Vagina (tissue), 2 donors: ENCODE data around the gene DDX56. TPM values are rescaled to one million over a fixed set of nuclear protein-coding genes. Genes with fewer than 3 reads are reported as not detected.

ENCODE experiments used
- DNase-seq, 2 donors: peaks; one replicate each; pipeline ENCODE4 v3.0.0-alpha.2; 2017; ENCODE audit errors: extremely low spot score in 2 of 2
- H3K27ac ChIP-seq: fragments of 200-600 bp; sonication (generic); one replicate; pipeline ENCODE4 v1.5.1; 2019
- H3K27me3 ChIP-seq: fragments of 200-600 bp; sonication (generic); one replicate; pipeline ENCODE4 v1.5.1; 2019
- H3K36me3 ChIP-seq, 2 donors: fragments of 200-600 bp; sonication (generic); one replicate each; pipeline ENCODE4 v1.5.1; 2017 to 2019
- H3K4me1 ChIP-seq: fragments of 200-600 bp; sonication (generic); one replicate; pipeline ENCODE4 v1.5.1; 2019
- H3K4me3 ChIP-seq, 2 donors: fragments of 200-600 bp; sonication (generic); 1 replicate in 1 of 2; 2 replicates in 1 of 2; pipeline ENCODE4 v1.5.1; 2016 to 2019
- H3K9me3 ChIP-seq: fragments of 200-600 bp; sonication (generic); one replicate; pipeline ENCODE4 v1.5.1; 2019
- CTCF ChIP-seq, 3 experiments: fragments of 450-650 bp in 2 of 3; fragments of 200-600 bp in 1 of 3; sonication (generic) in 1 of 3; IDR thresholded peaks; one replicate each; pipeline ENCODE4 v1.5.1; 2017 to 2019; ENCODE audit warnings: antibody characterized with exemption in 3 of 3, mild to moderate bottlenecking in 2 of 3, moderate library complexity in 2 of 3
- POLR2A ChIP-seq, 2 donors: fragments of 450-650 bp; IDR thresholded peaks; one replicate each; pipeline ENCODE4 v1.6.1; 2017; ENCODE audit warnings: antibody characterized with exemption in 2 of 2, mild to moderate bottlenecking in 2 of 2, moderate library complexity in 2 of 2
- POLR2AphosphoS5 ChIP-seq, 2 donors: sonication (generic); formaldehyde crosslinking; IDR thresholded peaks; one replicate each; pipeline ENCODE4 v1.9.0; 2017; ENCODE audit warnings: antibody characterized with exemption in 2 of 2, mild to moderate bottlenecking in 2 of 2, low read depth in 1 of 2; ENCODE audit not compliant: insufficient read depth in 1 of 2
- intact Hi-C: fragments of 100-400 bp; cut with DNase I; formaldehyde crosslinking; loops from one replicate; pipeline ENCODE4 v1.15.1; 2023
- total RNA-seq: library from RNA; depleted of rRNA; stranded (reverse); fragments of >200 nt; gene quantifications from one replicate; pipeline ENCODE4 v1.2.3, GENCODE V29; 2016

The DDX56 gene
- total RNA-seq, 1 donor from 2014 or later: 60.2 TPM

GRCh38 chr7:44568771-44569560 is 4.7 kb downstream of the DDX56 start:
- no peak overlapping the region for H3K27ac ChIP-seq
- DNase-seq: peak in 1 of 2 donors; percentile 49
- intact Hi-C loops: no loop called here
- TF ChIP-seq POLR2AphosphoS5 (IDR thresholded peaks at IDR 0.05; ENCODE audit: insufficient read depth in 1 of 2, low read depth in 1 of 2) (no peak), POLR2A (IDR thresholded peaks at IDR 0.05) (no peak), CTCF (IDR thresholded peaks at IDR 0.05) (no peak)
- no peaks in the 10 kb centered on the region for H3K27me3 ChIP-seq
- H3K9me3 ChIP-seq: no peaks in the 10 kb centered on the region
- H3K4me3 ChIP-seq: no peak overlapping the region
- peaks cover 22% of the 10 kb centered on the region for H3K4me1 ChIP-seq
- H3K36me3 ChIP-seq: peaks cover 0 to 73% of the 10 kb centered on the region in 2 donors

GRCh38 chr7:44567884-44568283 is 5.8 kb downstream of the DDX56 start:
- no peaks in the 10 kb centered on the region for H3K9me3 ChIP-seq
- intact Hi-C loops: no loop called here
- H3K4me1 ChIP-seq: peaks cover 15% of the 10 kb centered on the region
- DNase-seq: no peak
- no peak overlapping the region for H3K4me3 ChIP-seq
- H3K27me3 ChIP-seq: no peaks in the 10 kb centered on the region
- H3K27ac ChIP-seq: no peak overlapping the region
- peaks cover 0 to 74% of the 10 kb centered on the region in 2 donors for H3K36me3 ChIP-seq
- no peak for TF ChIP-seq POLR2A (IDR thresholded peaks at IDR 0.05)
- TF ChIP-seq CTCF (IDR thresholded peaks at IDR 0.05): no peak

DNA sequence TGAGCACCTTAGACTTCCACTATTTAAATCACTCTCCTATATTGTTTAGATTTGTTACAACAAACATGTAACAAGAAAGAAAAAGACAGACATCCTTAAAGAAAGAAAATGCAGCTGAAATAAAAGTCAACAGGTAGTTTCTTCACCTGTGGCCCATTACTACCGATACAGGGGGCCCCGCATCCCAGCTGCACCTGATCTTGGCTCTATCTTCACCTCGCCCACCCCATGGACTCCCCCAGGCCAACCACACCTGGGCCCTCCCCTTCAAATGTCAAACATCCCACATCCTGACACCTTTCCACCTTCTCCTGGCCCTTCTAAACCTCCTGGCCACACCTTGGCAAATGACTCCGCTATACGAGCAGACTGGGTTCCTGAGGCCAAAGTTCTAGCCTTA is 7.0 kb downstream of the DDX56 start:
- Histone ChIP-seq H3K36me3 (peaks cover 0 to 63% of the 10 kb centered on the region in 2 donors), H3K27me3 (no peaks in the 10 kb centered on the region), H3K4me3 (no peak overlapping the region), H3K27ac (no peak overlapping the region), H3K9me3 (no peaks in the 10 kb centered on the region), H3K4me1 (peaks cover 3% of the 10 kb centered on the region)
- intact Hi-C loops: no loop called here
- no peak for DNase-seq
- no peak for TF ChIP-seq POLR2A (IDR thresholded peaks at IDR 0.05)
- TF ChIP-seq CTCF (IDR thresholded peaks at IDR 0.05): no peak
- TF ChIP-seq POLR2AphosphoS5 (IDR thresholded peaks at IDR 0.05; ENCODE audit: insufficient read depth in 1 of 2, low read depth in 1 of 2): no peak

DNA sequence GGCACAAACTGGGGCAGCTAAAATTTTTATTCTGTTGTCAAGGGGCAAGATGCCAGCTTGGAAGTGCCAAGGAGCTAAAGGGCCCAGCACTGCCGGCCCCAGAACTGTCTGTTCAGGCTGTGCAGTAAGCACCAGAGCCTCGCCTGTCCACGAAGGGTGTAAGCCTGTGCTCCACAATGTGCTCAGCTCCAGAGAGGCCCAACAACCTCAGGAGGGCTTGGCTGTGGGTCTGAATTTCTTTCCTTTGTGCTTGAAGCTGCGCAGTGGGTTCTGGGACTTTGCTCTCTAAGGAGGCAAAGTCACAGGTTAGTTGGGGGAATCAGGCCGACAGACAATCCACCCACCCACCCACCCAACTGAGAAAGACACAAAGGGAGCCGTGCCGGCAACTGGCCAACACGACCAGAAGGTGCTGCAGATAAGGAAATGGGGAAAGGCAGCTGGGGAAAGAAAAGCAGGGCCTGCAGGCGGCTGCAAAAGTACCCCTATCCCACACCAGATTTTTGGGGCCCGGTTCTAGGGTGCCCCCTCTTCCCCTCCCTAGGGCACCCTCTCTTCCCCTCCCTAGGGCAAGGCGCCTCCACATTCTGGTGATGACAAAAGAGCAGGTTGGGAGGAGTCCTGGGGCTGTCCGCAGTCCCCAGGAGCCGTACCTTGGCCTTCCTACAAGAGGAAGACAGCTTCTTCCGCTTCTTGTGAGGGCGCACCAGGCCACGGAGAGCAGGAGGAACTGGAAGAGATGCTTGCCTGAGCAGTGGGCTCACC is 7.7 kb downstream of the DDX56 start:
- no peak overlapping the region for H3K4me3 ChIP-seq
- no peaks in the 10 kb centered on the region for H3K4me1 ChIP-seq
- H3K9me3 ChIP-seq: no peaks in the 10 kb centered on the region
- H3K27ac ChIP-seq: no peak overlapping the region
- peaks cover 0 to 56% of the 10 kb centered on the region in 2 donors for H3K36me3 ChIP-seq
- TF ChIP-seq POLR2AphosphoS5 (IDR thresholded peaks at IDR 0.05; ENCODE audit: insufficient read depth in 1 of 2, low read depth in 1 of 2) (no peak), CTCF (IDR thresholded peaks at IDR 0.05) (no peak), POLR2A (IDR thresholded peaks at IDR 0.05) (no peak)
- intact Hi-C loops: no loop called here
- no peaks in the 10 kb centered on the region for H3K27me3 ChIP-seq
- no peak for DNase-seq
